ENCODE results near the gene AFF2.

Gene AFF2

GRCh38 chrX:148536961-148537360 lies 36.5 kb downstream of the AFF2 start:
- H3K27ac ChIP-seq, result no peak overlapping the region
- TF ChIP-seq CTCF (conservative IDR thresholded peaks at IDR 0.05), result no peak

GRCh38 chrX:148537556-148538182 lies 37.3 kb downstream of the AFF2 start:
- H3K27ac ChIP-seq, result no peak overlapping the region
- no peak for TF ChIP-seq CTCF (conservative IDR thresholded peaks at IDR 0.05)

- TF ChIP-seq CTCF (conservative IDR thresholded peaks at IDR 0.05), result no peak
- H3K27ac ChIP-seq, result no peak overlapping the region
Observed at GRCh38 chrX:148538582-148538981, 38.2 kb downstream of the AFF2 start.

- no peak overlapping the region for H3K27ac ChIP-seq
- TF ChIP-seq CTCF (conservative IDR thresholded peaks at IDR 0.05), result no peak
Observed at GRCh38 chrX:148540114-148540513, 39.7 kb downstream of the AFF2 start.

- H3K27ac ChIP-seq, result no peak overlapping the region
- TF ChIP-seq CTCF (conservative IDR thresholded peaks at IDR 0.05), result no peak
Observed at GRCh38 chrX:148540671-148541583, 40.5 kb downstream of the AFF2 start.

- no peak for TF ChIP-seq CTCF (conservative IDR thresholded peaks at IDR 0.05)
- no peak overlapping the region for H3K27ac ChIP-seq
Observed at GRCh38 chrX:148541584-148541940, 41.1 kb downstream of the AFF2 start.

GRCh38 chrX:148542481-148543255 lies 42.3 kb downstream of the AFF2 start:
- H3K27ac ChIP-seq, result no peak overlapping the region

More at GRCh38 chrX:148542481-148543255, 42.3 kb downstream of the AFF2 start:
- no peak for TF ChIP-seq CTCF (conservative IDR thresholded peaks at IDR 0.05)
